Subcutaneous abdominal adipose tissue (tissue), 5 donors: ENCODE data around the gene CLCC1.
A peak's percentile ranks its signal among the peaks of the same experiment; 100 is the strongest.

ENCODE experiments used
- H3K27ac ChIP-seq: one replicate; pipeline ENCODE4 v1.7.0; 2013; ENCODE audit warnings: low read depth, mild to moderate bottlenecking, inconsistent platforms, low read length, moderate library complexity
- H3K27me3 ChIP-seq, 5 donors: one replicate each; pipeline ENCODE4 v1.7.0; 2013; ENCODE audit warnings: low read length in 5 of 5, inconsistent platforms in 1 of 5; ENCODE audit not compliant: control insufficient read depth in 5 of 5, insufficient read depth in 4 of 5
- H3K36me3 ChIP-seq, 5 donors: one replicate each; pipeline ENCODE4 v1.7.0; 2013; ENCODE audit warnings: low read length in 5 of 5; ENCODE audit not compliant: control insufficient read depth in 5 of 5, insufficient read depth in 5 of 5
- H3K4me1 ChIP-seq, 5 donors: one replicate each; pipeline ENCODE4 v1.7.0; 2013; ENCODE audit warnings: low read length in 5 of 5, mild to moderate bottlenecking in 3 of 5, moderate library complexity in 1 of 5; ENCODE audit not compliant: control insufficient read depth in 5 of 5, insufficient read depth in 5 of 5
- H3K4me3 ChIP-seq, 5 donors: one replicate each; pipeline ENCODE4 v1.7.0; 2013; ENCODE audit warnings: low read length in 5 of 5, low read depth in 1 of 5
- H3K9ac ChIP-seq, 5 donors: one replicate each; pipeline ENCODE4 v1.7.0; 2013; ENCODE audit warnings: low read length in 5 of 5, mild to moderate bottlenecking in 4 of 5, moderate library complexity in 3 of 5
- H3K9me3 ChIP-seq, 5 donors: one replicate each; pipeline ENCODE4 v1.7.0; 2013; ENCODE audit warnings: low read length in 5 of 5; ENCODE audit not compliant: control insufficient read depth in 5 of 5
- donor health status: healthy.
- donor health status: healthy.
- donor health status: healthy.
- donor health status: healthy.
- donor health status: healthy.

CLCC1 gene

GRCh38 chr1:108960719-108961118 is 2.6 kb downstream of the CLCC1 start:
- Histone ChIP-seq H3K4me1 (peaks cover 0 to 23% (median 20%) of the 10 kb centered on the region in 5 donors), H3K27me3 (no peaks in the 10 kb centered on the region), H3K9ac (no peak overlapping the region), H3K27ac (no peak overlapping the region), H3K36me3 (peaks cover 0 to 9% (median 2%) of the 10 kb centered on the region in 5 donors), H3K9me3 (no peaks in the 10 kb centered on the region), H3K4me3 (no peak overlapping the region)

- Histone ChIP-seq H3K4me1 (peaks cover 0 to 21% (median 13%) of the 10 kb centered on the region in 5 donors), H3K4me3 (no peak overlapping the region), H3K9me3 (no peaks in the 10 kb centered on the region), H3K36me3 (peaks cover 2 to 25% (median 4%) of the 10 kb centered on the region in 5 donors), H3K27me3 (no peaks in the 10 kb centered on the region), H3K9ac (no peak overlapping the region), H3K27ac (no peak overlapping the region)
These were observed 5.4 kb downstream of the CLCC1 start for GRCh38 chr1:108957888-108958287.

GRCh38 chr1:108955881-108956280 is 7.4 kb downstream of the CLCC1 start:
- H3K4me3 ChIP-seq: no peak overlapping the region
- no peak overlapping the region for H3K9ac ChIP-seq
- H3K9me3 ChIP-seq: no peaks in the 10 kb centered on the region
- H3K27me3 ChIP-seq: no peaks in the 10 kb centered on the region
- H3K36me3 ChIP-seq: peaks cover 2 to 25% (median 4%) of the 10 kb centered on the region in 5 donors
- H3K4me1 ChIP-seq: peaks cover 0 to 6% (median 0%) of the 10 kb centered on the region in 5 donors
- H3K27ac ChIP-seq: no peak overlapping the region

GRCh38 chr1:108955111-108955510 is 8.2 kb downstream of the CLCC1 start:
- no peak overlapping the region for H3K4me3 ChIP-seq
- no peaks in the 10 kb centered on the region for H3K27me3 ChIP-seq
- no peak overlapping the region for H3K9ac ChIP-seq
- peaks cover 2 to 25% (median 4%) of the 10 kb centered on the region in 5 donors for H3K36me3 ChIP-seq
- H3K9me3 ChIP-seq: no peaks in the 10 kb centered on the region
- H3K4me1 ChIP-seq: peaks cover 0 to 3% (median 0%) of the 10 kb centered on the region in 5 donors
- no peak overlapping the region for H3K27ac ChIP-seq

GRCh38 chr1:108953452-108953851 is 9.8 kb downstream of the CLCC1 start:
- Histone ChIP-seq H3K4me1 (peaks cover 0 to 3% (median 0%) of the 10 kb centered on the region in 5 donors), H3K27me3 (no peaks in the 10 kb centered on the region), H3K9ac (no peak overlapping the region), H3K36me3 (peaks cover 2 to 20% (median 4%) of the 10 kb centered on the region in 5 donors), H3K27ac (no peak overlapping the region), H3K4me3 (no peak overlapping the region), H3K9me3 (no peaks in the 10 kb centered on the region)

GRCh38 chr1:108951242-108951641 is 12.0 kb downstream of the CLCC1 start:
- peaks cover 4 to 11% (median 8%) of the 10 kb centered on the region in 5 donors for H3K4me1 ChIP-seq
- peaks cover 3 to 31% (median 10%) of the 10 kb centered on the region in 5 donors for H3K36me3 ChIP-seq
- no peaks in the 10 kb centered on the region for H3K27me3 ChIP-seq
- H3K4me3 ChIP-seq: no peak overlapping the region
- no peak overlapping the region for H3K27ac ChIP-seq
- H3K9ac ChIP-seq: no peak overlapping the region
- no peaks in the 10 kb centered on the region for H3K9me3 ChIP-seq

- Histone ChIP-seq H3K27me3 (no peaks in the 10 kb centered on the region), H3K4me3 (no peak overlapping the region), H3K9me3 (no peaks in the 10 kb centered on the region), H3K27ac (no peak overlapping the region), H3K9ac (no peak overlapping the region), H3K36me3 (peaks cover 10 to 26% (median 15%) of the 10 kb centered on the region in 5 donors), H3K4me1 (peaks cover 4 to 9% (median 8%) of the 10 kb centered on the region in 5 donors)
These were observed 14.2 kb downstream of the CLCC1 start for GRCh38 chr1:108949044-108949443.

- Histone ChIP-seq H3K4me3 (no peak overlapping the region), H3K36me3 (peaks cover 18 to 34% (median 20%) of the 10 kb centered on the region in 5 donors), H3K4me1 (peaks cover 4 to 9% (median 8%) of the 10 kb centered on the region in 5 donors), H3K27me3 (no peaks in the 10 kb centered on the region), H3K9ac (peak overlapping the region in 1 of 5 donors; percentile 26), H3K27ac (no peak overlapping the region), H3K9me3 (no peaks in the 10 kb centered on the region)
These were observed 15.3 kb downstream of the CLCC1 start for GRCh38 chr1:108947871-108948525.

GRCh38 chr1:108936170-108936569 is 27.1 kb downstream of the CLCC1 start:
- no peak overlapping the region for H3K9ac ChIP-seq
- H3K27ac ChIP-seq: no peak overlapping the region
- no peaks in the 10 kb centered on the region for H3K4me1 ChIP-seq
- H3K36me3 ChIP-seq: peaks cover 54 to 85% (median 71%) of the 10 kb centered on the region in 5 donors
- no peaks in the 10 kb centered on the region for H3K9me3 ChIP-seq
- no peaks in the 10 kb centered on the region for H3K27me3 ChIP-seq
- no peak overlapping the region for H3K4me3 ChIP-seq

- H3K36me3 ChIP-seq: peaks cover 52 to 96% (median 79%) of the 10 kb centered on the region in 5 donors
- no peak overlapping the region for H3K9ac ChIP-seq
- no peak overlapping the region for H3K27ac ChIP-seq
- no peaks in the 10 kb centered on the region for H3K4me1 ChIP-seq
- H3K9me3 ChIP-seq: no peaks in the 10 kb centered on the region
- no peaks in the 10 kb centered on the region for H3K27me3 ChIP-seq
- H3K4me3 ChIP-seq: no peak overlapping the region
These were observed 29.3 kb downstream of the CLCC1 start for GRCh38 chr1:108933944-108934343.
